Ovary (tissue), 9 donors: ENCODE results near the gene TAF12. TPM values are rescaled to one million over a fixed set of nuclear protein-coding genes. Genes with fewer than 3 reads are reported as not detected.
A peak's percentile ranks its signal among the peaks of the same experiment; 100 is the strongest.

ENCODE experiments used
- DNase-seq, 5 donors: peaks; one replicate each; pipeline ENCODE4 v3.0.0-alpha.2; 2019 to 2020
- H3K27ac ChIP-seq, 2 donors: fragments of 200-600 bp; one replicate each; pipeline versions ENCODE4 v1.5.1 to v1.8.0; 2019 to 2022
- H3K27me3 ChIP-seq: fragments of 200-600 bp; one replicate; pipeline ENCODE4 v1.8.0; 2022
- H3K36me3 ChIP-seq: fragments of 200-600 bp; sonication (generic); one replicate; pipeline ENCODE4 v1.5.1; 2019
- H3K4me1 ChIP-seq: one replicate; pipeline ENCODE4 v1.8.1; 2013; ENCODE audit warnings: mild to moderate bottlenecking, moderate library complexity; ENCODE audit not compliant: insufficient read depth
- H3K4me3 ChIP-seq: fragments of 200-600 bp; sonication (generic); one replicate; pipeline ENCODE4 v1.5.1; 2017
- H3K9me3 ChIP-seq, 2 donors: fragments of 200-600 bp in 1 of 2; sonication (generic) in 1 of 2; one replicate each; pipeline versions ENCODE4 v1.5.1 to v1.8.1; 2013 to 2019; ENCODE audit warnings: mild to moderate bottlenecking in 1 of 2, moderate library complexity in 1 of 2
- EP300 ChIP-seq: sonication (generic); formaldehyde crosslinking; IDR thresholded peaks from one replicate; pipeline ENCODE4 v1.6.1; 2017; ENCODE audit warnings: antibody characterized with exemption
- POLR2A ChIP-seq: fragments of 450-650 bp; IDR thresholded peaks from one replicate; pipeline ENCODE4 v1.6.1; 2017; ENCODE audit warnings: antibody characterized with exemption, mild to moderate bottlenecking, moderate library complexity
- WGBS, 3 donors: extraction: QIAGEN DNeasy Blood & Tissue Kit in 1 of 3; methylation state at CpG; one replicate each; pipeline versions ENCODE4 v1.1.5 to v1.1.7; 2013 to 2017; 5-methylcytosine and 5-hydroxymethylcytosine counted together
- intact Hi-C, 4 donors: fragments of 100-400 bp; cut with DNase I; formaldehyde crosslinking; loops; one replicate each; pipeline versions ENCODE4 v1.11.0 to v1.15.1; 2022 to 2023
- polyA plus RNA-seq, 2 donors: library from polyadenylated mRNA; stranded (reverse); fragments of 200-250 nt in 1 of 2; fragments of 350-450 nt in 1 of 2; fragmentation: Illumina TruSeq in 1 of 2; extraction: RNeasy Lipid Tissue Mini Kit (QIAGEN cat#74804) in 1 of 2; gene quantifications; one replicate each; pipeline ENCODE4 v1.2.3, GENCODE V29; 2013 to 2014
- total RNA-seq, 7 donors: library from RNA; depleted of rRNA in 2 of 7; stranded (reverse); fragments of >200 nt in 2 of 7; fragmentation: NEBNext Ultra II Directional in 3 of 7; extraction: Animal tissue kit (Norgen Biotek cat#: 25700) in 3 of 7; gene quantifications; one replicate each; pipeline versions ENCODE4 v1.1.0 to v1.2.4, GENCODE V29; 2016 to 2023
- TF ChIP-seq, protein P1 (sequence below), 3 donors: fragments of 450-650 bp in 2 of 3; fragments of 200-600 bp in 1 of 3; IDR thresholded peaks; one replicate each; pipeline versions ENCODE4 v1.5.1 to v1.8.0; 2016 to 2022; ENCODE audit warnings: antibody characterized with exemption in 3 of 3, mild to moderate bottlenecking in 1 of 3
- donor health status: DM: no; HTN: no; CAD: no; lungs with moderate emphysema.
- donor health status: DM: no; HTN: no; CAD: no.
- donor health status: Bipolar disorder and iron deficiency.
- donor health status: DM: yes; HTN: yes; CAD: no.
- donor health status: DM: no; HTN: no; CAD: no.
- donor health status: DM: yes; HTN: yes; CAD: no.

The TAF12 gene
- total and polyA plus RNA-seq, 9 donors = 15.4 to 39.4 (median 21.4) TPM

DNA sequence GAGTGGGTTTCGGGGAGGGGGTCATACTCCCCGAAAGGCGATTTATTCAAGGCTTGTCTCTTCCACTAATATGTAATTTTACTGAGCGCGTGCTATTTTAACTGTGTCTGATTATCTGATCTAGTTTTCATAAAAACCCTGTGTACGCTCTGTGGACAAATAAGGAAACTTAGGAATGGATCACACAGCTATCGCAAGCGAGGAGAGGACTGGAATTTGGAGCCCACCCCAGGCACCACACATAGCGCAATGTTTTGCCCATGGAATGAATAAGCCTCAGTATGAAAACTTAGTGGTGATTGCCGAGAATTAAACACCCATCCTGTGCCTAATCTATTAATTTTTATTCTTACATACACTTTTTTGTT, 60.6 kb downstream of the TAF12 start:
- Histone ChIP-seq H3K4me1 (peaks cover 2% of the 10 kb centered on the region), H3K27ac (peak overlapping the region; percentile 73 to 76), H3K9me3 (no peaks in the 10 kb centered on the region), H3K4me3 (peak overlapping the region; percentile 84), H3K27me3 (no peaks in the 10 kb centered on the region), H3K36me3 (no peaks in the 10 kb centered on the region)
- intact Hi-C loops = no loop called here
- TF ChIP-seq POLR2A = no peak
- TF ChIP-seq, protein P1, sequence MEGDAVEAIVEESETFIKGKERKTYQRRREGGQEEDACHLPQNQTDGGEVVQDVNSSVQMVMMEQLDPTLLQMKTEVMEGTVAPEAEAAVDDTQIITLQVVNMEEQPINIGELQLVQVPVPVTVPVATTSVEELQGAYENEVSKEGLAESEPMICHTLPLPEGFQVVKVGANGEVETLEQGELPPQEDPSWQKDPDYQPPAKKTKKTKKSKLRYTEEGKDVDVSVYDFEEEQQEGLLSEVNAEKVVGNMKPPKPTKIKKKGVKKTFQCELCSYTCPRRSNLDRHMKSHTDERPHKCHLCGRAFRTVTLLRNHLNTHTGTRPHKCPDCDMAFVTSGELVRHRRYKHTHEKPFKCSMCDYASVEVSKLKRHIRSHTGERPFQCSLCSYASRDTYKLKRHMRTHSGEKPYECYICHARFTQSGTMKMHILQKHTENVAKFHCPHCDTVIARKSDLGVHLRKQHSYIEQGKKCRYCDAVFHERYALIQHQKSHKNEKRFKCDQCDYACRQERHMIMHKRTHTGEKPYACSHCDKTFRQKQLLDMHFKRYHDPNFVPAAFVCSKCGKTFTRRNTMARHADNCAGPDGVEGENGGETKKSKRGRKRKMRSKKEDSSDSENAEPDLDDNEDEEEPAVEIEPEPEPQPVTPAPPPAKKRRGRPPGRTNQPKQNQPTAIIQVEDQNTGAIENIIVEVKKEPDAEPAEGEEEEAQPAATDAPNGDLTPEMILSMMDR (IDR thresholded peaks at IDR 0.05) = no peak
- no peak for TF ChIP-seq EP300
- DNase-seq = peak in 1 of 5 donors; percentile 38
- WGBS, 3 donors = 0 to 1% (median 1%) methylated on average over 10 of the region's 10 CpGs

DNA sequence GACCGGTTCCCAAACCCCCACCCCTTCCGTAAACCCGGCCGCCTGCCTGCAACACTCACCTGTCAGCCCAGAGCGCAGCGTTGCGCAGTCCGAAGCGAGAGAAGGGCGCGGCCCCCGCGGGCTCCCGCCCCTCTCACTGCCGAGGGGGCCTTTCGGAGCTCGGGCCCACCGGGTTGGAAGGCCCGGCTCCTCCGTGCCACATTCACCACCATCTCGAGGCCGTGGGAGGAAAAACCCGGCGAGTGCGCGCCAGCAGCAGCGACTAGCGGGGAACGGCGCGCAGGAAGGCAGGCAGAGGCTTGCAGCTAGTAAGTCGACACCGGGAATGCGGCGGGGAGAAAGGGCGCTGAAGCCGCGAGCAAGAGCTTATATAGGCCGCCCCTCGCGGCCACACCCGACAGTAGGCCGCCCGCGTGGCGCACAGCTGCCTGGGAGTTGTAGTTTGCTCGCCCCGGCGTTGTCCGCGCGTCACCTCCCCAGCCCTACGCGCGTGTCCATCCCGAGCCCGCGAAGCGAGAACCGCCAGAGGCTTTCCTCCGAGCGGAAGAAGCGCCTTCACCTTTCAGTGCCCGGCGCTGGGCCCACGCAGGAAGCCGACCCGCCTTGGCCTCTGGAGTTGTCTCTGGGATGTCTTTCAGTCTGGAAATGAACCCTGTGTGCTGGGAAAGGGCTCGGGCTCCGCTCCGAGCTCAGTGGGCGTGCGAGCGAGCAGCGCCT, 61.2 kb downstream of the TAF12 start:
- DNase-seq = peak; percentile 94 to 97 (median 95)
- Histone ChIP-seq H3K9me3 (no peaks in the 10 kb centered on the region), H3K4me3 (peak overlapping the region; percentile 84), H3K27me3 (no peaks in the 10 kb centered on the region), H3K27ac (peak overlapping the region; percentile 73 to 76), H3K36me3 (no peaks in the 10 kb centered on the region), H3K4me1 (peaks cover 2% of the 10 kb centered on the region)
- peak; percentile 86 for TF ChIP-seq POLR2A
- TF ChIP-seq EP300 = no peak
- TF ChIP-seq, protein P1 (IDR thresholded peaks at IDR 0.05) = peak; percentile 14 to 49 (median 47)
- WGBS, 3 donors = 0% methylated on average over 74 to 75 of the region's 75 CpGs
- intact Hi-C loops = no loop called here

DNA sequence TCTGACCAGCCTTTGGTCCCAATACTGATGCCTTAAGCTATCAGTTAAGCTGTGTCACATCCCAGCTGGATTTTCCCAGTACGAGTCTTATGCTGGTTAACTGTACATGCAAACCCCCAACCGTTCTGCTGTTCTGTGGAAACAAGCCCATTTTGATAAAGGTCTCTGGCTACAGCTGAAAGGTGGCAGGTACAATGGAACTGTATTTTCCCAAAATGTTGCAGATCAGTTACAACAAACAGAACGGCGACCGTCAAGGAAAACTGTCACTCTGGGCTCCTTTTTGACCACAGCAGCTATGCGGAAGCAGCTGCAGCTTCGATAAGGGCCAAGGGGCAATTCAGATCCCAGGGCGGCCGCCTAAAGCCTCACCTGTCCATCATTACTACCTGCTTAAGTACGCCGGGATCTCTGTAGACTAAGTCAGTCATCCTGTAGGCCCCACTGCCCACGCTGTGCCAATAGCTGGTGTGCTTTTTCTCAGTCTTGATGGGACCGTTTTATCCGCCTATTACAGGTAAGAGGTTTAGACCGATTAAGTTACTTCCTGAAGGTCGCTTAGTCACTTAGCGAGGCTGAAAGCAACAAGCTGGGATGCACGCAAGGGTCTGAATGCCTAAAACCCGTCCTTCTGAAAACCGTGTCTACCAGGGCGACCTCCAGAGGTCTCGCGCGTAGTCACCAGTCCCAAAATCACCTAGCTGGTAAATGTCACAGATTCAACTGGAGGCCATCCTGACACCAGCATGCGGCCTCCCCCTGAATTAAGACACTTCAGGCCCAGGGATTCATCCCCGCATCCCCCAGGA, 61.9 kb downstream of the TAF12 start:
- Histone ChIP-seq H3K36me3 (no peaks in the 10 kb centered on the region), H3K9me3 (no peaks in the 10 kb centered on the region), H3K27ac (peak overlapping the region; percentile 56 to 73), H3K4me1 (peaks cover 2% of the 10 kb centered on the region), H3K27me3 (no peaks in the 10 kb centered on the region), H3K4me3 (peak overlapping the region; percentile 84)
- DNase-seq = peak in 1 of 5 donors; percentile 29
- intact Hi-C loops = no loop called here
- WGBS, 3 donors = 0 to 1% (median 1%) methylated on average over 26 of the region's 26 CpGs
- TF ChIP-seq EP300 = no peak
- no peak for TF ChIP-seq POLR2A
- TF ChIP-seq, protein P1 (IDR thresholded peaks at IDR 0.05) = no peak

DNA sequence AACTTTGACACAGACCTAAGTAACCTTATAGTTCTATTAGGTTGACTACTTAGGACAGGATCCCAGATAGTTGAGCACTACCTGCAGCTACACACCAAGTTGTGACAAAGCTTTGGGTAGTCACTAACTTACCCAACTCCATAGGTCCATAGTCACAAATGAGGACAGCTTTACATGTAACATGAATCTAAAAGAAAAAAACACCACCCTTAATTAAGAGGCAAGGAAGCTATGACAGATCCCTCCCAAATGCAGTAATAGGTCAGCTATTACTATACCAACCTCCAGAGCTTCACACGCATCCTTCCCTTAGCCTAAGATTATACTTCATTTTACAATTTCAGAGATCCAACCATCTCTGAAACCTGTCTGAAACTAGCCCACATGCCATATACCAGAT, 63.5 kb downstream of the TAF12 start:
- no peaks in the 10 kb centered on the region for H3K36me3 ChIP-seq
- 85 to 95% (median 90%) methylated on average over 1 of the region's 1 CpG for WGBS, 3 donors
- no peaks in the 10 kb centered on the region for H3K9me3 ChIP-seq
- H3K4me1 ChIP-seq = peaks cover 2% of the 10 kb centered on the region
- H3K4me3 ChIP-seq = no peak overlapping the region
- intact Hi-C loops = no loop called here
- H3K27ac ChIP-seq = no peak overlapping the region
- DNase-seq = no peak
- H3K27me3 ChIP-seq = no peaks in the 10 kb centered on the region
- TF ChIP-seq POLR2A (no peak), EP300 (no peak)
- TF ChIP-seq, protein P1 (IDR thresholded peaks at IDR 0.05) = no peak
